Muscle layer of colon (tissue), 2 donors: Measurements from ENCODE around the gene ABTB1.
"Not testable (repeated sequence)": the region's sequence is repeated elsewhere in the genome, so short reads cannot be mapped to it uniquely, and the experiment has no call there.

ENCODE experiments used
- H3K27ac ChIP-seq: one replicate; pipeline ENCODE4 v1.7.0; 2013; ENCODE audit warnings: low read depth, mild to moderate bottlenecking, low read length, moderate library complexity
- H3K27me3 ChIP-seq, 2 donors: one replicate each; pipeline ENCODE4 v1.7.0; 2013; ENCODE audit warnings: low read length in 2 of 2, mild to moderate bottlenecking in 2 of 2; ENCODE audit not compliant: insufficient read depth in 2 of 2, control insufficient read depth in 1 of 2
- H3K36me3 ChIP-seq: one replicate; pipeline ENCODE4 v1.7.0; 2013; ENCODE audit warnings: mild to moderate bottlenecking, low read length; ENCODE audit not compliant: insufficient read depth
- H3K4me1 ChIP-seq: one replicate; pipeline ENCODE4 v1.7.0; 2013; ENCODE audit warnings: mild to moderate bottlenecking, low read length; ENCODE audit not compliant: insufficient read depth
- H3K4me3 ChIP-seq, 2 donors: one replicate each; pipeline ENCODE4 v1.7.0; 2013; ENCODE audit warnings: low read length in 2 of 2, low read depth in 1 of 2, mild to moderate bottlenecking in 1 of 2, moderate library complexity in 1 of 2
- H3K9ac ChIP-seq: one replicate; pipeline ENCODE4 v1.7.0; 2013; ENCODE audit warnings: low read length
- H3K9me3 ChIP-seq: one replicate; pipeline ENCODE4 v1.7.0; 2013; ENCODE audit warnings: mild to moderate bottlenecking, low read length
- donor health status: abdominal sarcoma.
- donor health status: Adenocarcinoma of cecum.

Gene ABTB1

GRCh38 chr3:127702151-127702578 lies 29.4 kb downstream of the ABTB1 start:
- Histone ChIP-seq H3K4me1 (peaks cover 43% of the 10 kb centered on the region), H3K36me3 (no peaks in the 10 kb centered on the region)

GRCh38 chr3:127704840-127705239 lies 32.1 kb downstream of the ABTB1 start:
- not testable (repeated sequence) for H3K36me3 ChIP-seq, H3K27me3 ChIP-seq

More at GRCh38 chr3:127702151-127702578, 29.4 kb downstream of the ABTB1 start:
- Histone ChIP-seq H3K27ac (no peak overlapping the region), H3K9me3 (no peaks in the 10 kb centered on the region), H3K4me3 (no peak overlapping the region), H3K9ac (no peak overlapping the region), H3K27me3 (no peaks in the 10 kb centered on the region)

GRCh38 chr3:127706312-127706711 lies 33.6 kb downstream of the ABTB1 start:
- Histone ChIP-seq H3K9me3 (no peaks in the 10 kb centered on the region), H3K27me3 (no peaks in the 10 kb centered on the region), H3K27ac (peak overlapping the region; percentile 27), H3K4me3 (no peak overlapping the region), H3K36me3 (peaks cover 6% of the 10 kb centered on the region), H3K4me1 (peaks cover 46% of the 10 kb centered on the region), H3K9ac (no peak overlapping the region)

More at GRCh38 chr3:127704840-127705239, 32.1 kb downstream of the ABTB1 start:
- H3K4me3 ChIP-seq, H3K27ac ChIP-seq, H3K9me3 ChIP-seq, H3K9ac ChIP-seq: not testable (repeated sequence)
- H3K4me1 ChIP-seq, result peaks cover 40% of the 10 kb centered on the region

GRCh38 chr3:127706785-127707351 lies 34.1 kb downstream of the ABTB1 start:
- Histone ChIP-seq H3K27me3 (no peaks in the 10 kb centered on the region), H3K4me1 (peaks cover 44% of the 10 kb centered on the region), H3K27ac (no peak overlapping the region), H3K9ac (no peak overlapping the region), H3K4me3 (no peak overlapping the region), H3K36me3 (peaks cover 6% of the 10 kb centered on the region), H3K9me3 (no peaks in the 10 kb centered on the region)

GRCh38 chr3:127707851-127708411 lies 35.2 kb downstream of the ABTB1 start:
- Histone ChIP-seq H3K27me3 (no peaks in the 10 kb centered on the region), H3K4me3 (no peak overlapping the region), H3K9ac (no peak overlapping the region), H3K9me3 (no peaks in the 10 kb centered on the region), H3K27ac (peak overlapping the region; percentile 70), H3K4me1 (peaks cover 41% of the 10 kb centered on the region), H3K36me3 (peaks cover 6% of the 10 kb centered on the region)

- no peak overlapping the region for H3K4me3 ChIP-seq
- H3K4me1 ChIP-seq, result peaks cover 44% of the 10 kb centered on the region
- H3K9me3 ChIP-seq, result no peaks in the 10 kb centered on the region
- no peak overlapping the region for H3K9ac ChIP-seq
- H3K27ac ChIP-seq, result peak overlapping the region; percentile 4
- H3K36me3 ChIP-seq, result peaks cover 6% of the 10 kb centered on the region
- H3K27me3 ChIP-seq, result no peaks in the 10 kb centered on the region
Observed at GRCh38 chr3:127708837-127709236, 36.1 kb downstream of the ABTB1 start.

GRCh38 chr3:127709320-127710060 lies 36.7 kb downstream of the ABTB1 start:
- H3K27me3 ChIP-seq, result no peaks in the 10 kb centered on the region
- H3K4me1 ChIP-seq, result peaks cover 44% of the 10 kb centered on the region
- no peak overlapping the region for H3K4me3 ChIP-seq
- no peaks in the 10 kb centered on the region for H3K9me3 ChIP-seq
- no peak overlapping the region for H3K27ac ChIP-seq
- H3K36me3 ChIP-seq, result peaks cover 6% of the 10 kb centered on the region
- H3K9ac ChIP-seq, result no peak overlapping the region

GRCh38 chr3:127710155-127710941 lies 37.6 kb downstream of the ABTB1 start:
- Histone ChIP-seq H3K27me3 (no peaks in the 10 kb centered on the region), H3K4me1 (peaks cover 44% of the 10 kb centered on the region), H3K4me3 (no peak overlapping the region), H3K9ac (no peak overlapping the region), H3K27ac (peak overlapping the region; percentile 37), H3K9me3 (no peaks in the 10 kb centered on the region), H3K36me3 (peaks cover 11% of the 10 kb centered on the region)

- no peaks in the 10 kb centered on the region for H3K9me3 ChIP-seq
- H3K4me1 ChIP-seq, result peaks cover 44% of the 10 kb centered on the region
- no peak overlapping the region for H3K4me3 ChIP-seq
- H3K9ac ChIP-seq, result no peak overlapping the region
- no peaks in the 10 kb centered on the region for H3K27me3 ChIP-seq
- peak overlapping the region; percentile 37 for H3K27ac ChIP-seq
- H3K36me3 ChIP-seq, result peaks cover 11% of the 10 kb centered on the region
Observed at GRCh38 chr3:127711021-127711695, 38.4 kb downstream of the ABTB1 start.

GRCh38 chr3:127711896-127712295 lies 39.1 kb downstream of the ABTB1 start:
- Histone ChIP-seq H3K4me1 (peaks cover 44% of the 10 kb centered on the region), H3K27me3 (no peaks in the 10 kb centered on the region), H3K27ac (no peak overlapping the region), H3K4me3 (no peak overlapping the region), H3K36me3 (peaks cover 11% of the 10 kb centered on the region), H3K9me3 (no peaks in the 10 kb centered on the region), H3K9ac (no peak overlapping the region)

- Histone ChIP-seq H3K27me3 (no peaks in the 10 kb centered on the region), H3K9me3 (no peaks in the 10 kb centered on the region), H3K36me3 (peaks cover 11% of the 10 kb centered on the region), H3K9ac (no peak overlapping the region), H3K4me1 (peaks cover 41% of the 10 kb centered on the region), H3K27ac (no peak overlapping the region), H3K4me3 (no peak overlapping the region)
Observed at GRCh38 chr3:127712461-127712860, 39.7 kb downstream of the ABTB1 start.
